WTC11 (cell line): ENCODE measurements around the gene GYS1. TPM values are rescaled to one million over a fixed set of nuclear protein-coding genes. Genes with fewer than 3 reads are reported as not detected.

Experiments
- ATAC-seq: fragments of 200-7000 bp; cut with Tn5 transposase; 2 replicates; pipeline ENCODE4 v1.10.0; 2021; ENCODE audit warnings: mild to moderate bottlenecking, moderate library complexity
- CTCF ChIA-PET: fragments of 300-600 bp; sonication (Branson Sonifier 250); formaldehyde crosslinking; loops from one replicate; lab custom pipeline; 2021; ENCODE audit warnings: antibody characterized with exemption; lab: Charles Lee
- POLR2A ChIA-PET: fragments of 350-600 bp; sonication (Branson Sonifier 250); formaldehyde crosslinking; loops from one replicate; lab custom pipeline; 2021; ENCODE audit warnings: antibody characterized with exemption; lab: Charles Lee
- DNase-seq: peaks from one replicate; pipeline ENCODE4 v3.0.0; 2021; ENCODE audit warnings: low spot score
- H3K27ac Mint-ChIP-seq: 2 replicates; pipeline ENCODE4 v1.8.0; 2021; ENCODE audit warnings: mixed read lengths
- H3K27me3 Mint-ChIP-seq: 2 replicates; pipeline ENCODE4 v1.8.0; 2021; ENCODE audit warnings: low read depth, mild to moderate bottlenecking, moderate library complexity, mixed read lengths
- H3K36me3 Mint-ChIP-seq: 2 replicates; pipeline ENCODE4 v1.8.0; 2021; ENCODE audit warnings: mixed read lengths
- H3K4me1 Mint-ChIP-seq: 2 replicates; pipeline ENCODE4 v1.8.0; 2022; ENCODE audit warnings: mixed read lengths
- H3K4me3 Mint-ChIP-seq: 2 replicates; pipeline ENCODE4 v1.8.0; 2021; ENCODE audit warnings: mild to moderate bottlenecking, moderate library complexity, mixed read lengths
- H3K9me3 Mint-ChIP-seq: 2 replicates; pipeline ENCODE4 v1.8.0; 2021; ENCODE audit warnings: mixed read lengths
- ATF1 ChIP-seq: sonication (generic); formaldehyde crosslinking; IDR thresholded peaks from 2 replicates; pipeline ENCODE4 v1.8.1; 2023; ENCODE audit warnings: mild to moderate bottlenecking, moderate library complexity, missing genetic modification reagents
- CREM ChIP-seq: sonication (generic); formaldehyde crosslinking; IDR thresholded peaks from 2 replicates; pipeline ENCODE4 v1.8.1; 2022; ENCODE audit warnings: mild to moderate bottlenecking, missing genetic modification reagents, moderate library complexity
- ELF4 ChIP-seq: sonication (generic); formaldehyde crosslinking; IDR thresholded peaks from 2 replicates; pipeline ENCODE4 v1.8.1; 2022; ENCODE audit warnings: low read depth, mild to moderate bottlenecking, moderate library complexity, missing genetic modification reagents
- GABPB1 ChIP-seq: sonication (generic); formaldehyde crosslinking; IDR thresholded peaks from 2 replicates; pipeline ENCODE4 v1.8.1; 2023; ENCODE audit warnings: mild to moderate bottlenecking, missing genetic modification reagents
- GRHL2 ChIP-seq: fragments of 250-450 bp; sonication (Bioruptor Pico); IDR thresholded peaks from 2 replicates; pipeline ENCODE4 v1.8.0; 2022; ENCODE audit warnings: mild to moderate bottlenecking, moderate library complexity; ENCODE audit not compliant: insufficient replicate concordance, severe bottlenecking
- NR2C2 ChIP-seq: sonication (generic); formaldehyde crosslinking; IDR thresholded peaks from 2 replicates; pipeline ENCODE4 v1.8.0; 2022; ENCODE audit warnings: mild to moderate bottlenecking, missing genetic modification reagents
- PRDM15 ChIP-seq: sonication (generic); formaldehyde crosslinking; IDR thresholded peaks from 2 replicates; pipeline ENCODE4 v1.8.0; 2022; ENCODE audit warnings: missing genetic modification reagents
- RELA ChIP-seq: sonication (generic); formaldehyde crosslinking; IDR thresholded peaks from 2 replicates; pipeline ENCODE4 v1.8.1; 2022; ENCODE audit warnings: missing genetic modification reagents, mild to moderate bottlenecking, borderline replicate concordance
- SP1 ChIP-seq: sonication (generic); formaldehyde crosslinking; conservative IDR thresholded peaks from 2 replicates; pipeline ENCODE4 v1.8.1; 2022; ENCODE audit warnings: missing genetic modification reagents
- TEAD4 ChIP-seq: sonication (generic); formaldehyde crosslinking; IDR thresholded peaks from 2 replicates; pipeline ENCODE4 v1.8.0; 2022; ENCODE audit warnings: mild to moderate bottlenecking, missing genetic modification reagents
- ZNF317 ChIP-seq: sonication (generic); formaldehyde crosslinking; IDR thresholded peaks from 2 replicates; pipeline ENCODE4 v1.8.1; 2023; ENCODE audit warnings: low read depth, mild to moderate bottlenecking, moderate library complexity, missing genetic modification reagents, borderline replicate concordance
- total RNA-seq: library from RNA; stranded (reverse); gene quantifications from 3 replicates; pipeline ENCODE4 v1.2.3, GENCODE V29; 2021
- TF ChIP-seq, protein P1 (sequence below): sonication (generic); formaldehyde crosslinking; IDR thresholded peaks from 2 replicates; pipeline ENCODE4 v1.8.0; 2023; ENCODE audit warnings: missing genetic modification reagents
- TF ChIP-seq, protein P2 (sequence below): fragments of 200-600 bp; IDR thresholded peaks from 2 replicates; pipeline ENCODE4 v1.8.0; 2022; ENCODE audit warnings: antibody characterized with exemption
- TF ChIP-seq, protein P3 (sequence below): sonication (generic); formaldehyde crosslinking; IDR thresholded peaks from 2 replicates; pipeline ENCODE4 v1.8.1; 2022; ENCODE audit warnings: mild to moderate bottlenecking, moderate library complexity, missing genetic modification reagents
- TF ChIP-seq, protein P4 (sequence below): sonication (generic); formaldehyde crosslinking; IDR thresholded peaks from 2 replicates; pipeline ENCODE4 v1.8.1; 2022; ENCODE audit warnings: missing genetic modification reagents, borderline replicate concordance
- TF ChIP-seq, protein P5 (sequence below): sonication (generic); formaldehyde crosslinking; conservative IDR thresholded peaks from 2 replicates; pipeline ENCODE4 v1.8.1; 2022; ENCODE audit warnings: mild to moderate bottlenecking, missing genetic modification reagents
- TF ChIP-seq, protein P6 (sequence below): sonication (generic); formaldehyde crosslinking; IDR thresholded peaks from 2 replicates; pipeline ENCODE4 v1.8.1; 2023; ENCODE audit warnings: mild to moderate bottlenecking, missing genetic modification reagents
- TF ChIP-seq, protein P7 (sequence below): sonication (generic); formaldehyde crosslinking; IDR thresholded peaks from 2 replicates; pipeline ENCODE4 v1.8.1; 2023; ENCODE audit warnings: mild to moderate bottlenecking, moderate library complexity, missing genetic modification reagents

GYS1 gene
- total RNA-seq, 1 experiment from 2014 or later = 52.0 TPM

DNA sequence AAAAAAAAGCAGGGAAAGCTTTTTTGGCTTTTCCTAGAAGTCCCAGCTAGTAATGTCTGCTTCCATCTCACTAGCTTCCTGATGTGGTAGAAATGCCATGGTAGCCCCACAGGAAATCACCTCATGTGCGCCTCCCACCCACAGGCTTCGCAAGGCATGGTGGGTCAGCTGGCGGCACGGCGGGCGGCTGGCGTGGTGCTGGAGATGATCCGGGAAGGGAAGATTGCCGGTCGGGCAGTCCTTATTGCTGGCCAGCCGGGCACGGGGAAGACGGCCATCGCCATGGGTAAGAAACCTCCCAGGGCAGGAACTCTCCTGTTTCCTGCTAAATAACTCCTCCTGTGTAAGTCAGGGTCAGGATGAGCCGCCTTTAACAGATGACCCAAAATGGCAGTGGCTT lies 11.0 kb upstream of the GYS1 start:
- Mint-ChIP-seq H3K27me3 (no peaks in the 10 kb centered on the region), H3K27ac (no peak overlapping the region), H3K9me3 (no peaks in the 10 kb centered on the region), H3K4me1 (peaks cover 7% of the 10 kb centered on the region), H3K4me3 (no peak overlapping the region), H3K36me3 (peaks cover 30% of the 10 kb centered on the region)
- no peak for DNase-seq
- ChIA-PET CTCF (interaction anchor here (1.0 to 1.5 kb wide), 2 partner anchors 10 to 34 kb away, joined by 5 to 6 read pairs; partner anchors contain the start of gene RUVBL2), POLR2A (no interaction called here)
- TF ChIP-seq, protein P1, sequence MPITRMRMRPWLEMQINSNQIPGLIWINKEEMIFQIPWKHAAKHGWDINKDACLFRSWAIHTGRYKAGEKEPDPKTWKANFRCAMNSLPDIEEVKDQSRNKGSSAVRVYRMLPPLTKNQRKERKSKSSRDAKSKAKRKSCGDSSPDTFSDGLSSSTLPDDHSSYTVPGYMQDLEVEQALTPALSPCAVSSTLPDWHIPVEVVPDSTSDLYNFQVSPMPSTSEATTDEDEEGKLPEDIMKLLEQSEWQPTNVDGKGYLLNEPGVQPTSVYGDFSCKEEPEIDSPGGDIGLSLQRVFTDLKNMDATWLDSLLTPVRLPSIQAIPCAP (CRISPR knock-in tag) = no peak
- TF ChIP-seq ELF4 (CRISPR knock-in tag) = no peak
- ATAC-seq = no peak

- H3K9me3 Mint-ChIP-seq = no peaks in the 10 kb centered on the region
- peaks cover 12% of the 10 kb centered on the region for H3K36me3 Mint-ChIP-seq
- TF ChIP-seq GRHL2 (CRISPR knock-in tag) (no peak), CREM (CRISPR knock-in tag) (no peak), ATF1 (CRISPR knock-in tag) (no peak), TEAD4 (CRISPR knock-in tag) (no peak), ZNF317 (CRISPR knock-in tag) (no peak), SP1 (CRISPR knock-in tag) (peak; percentile 46; the same call in 1 of the 2 replicates), NR2C2 (no peak), GABPB1 (CRISPR knock-in tag) (no peak), PRDM15 (CRISPR knock-in tag) (no peak), RELA (CRISPR knock-in tag) (no peak)
- TF ChIP-seq, protein P2, sequence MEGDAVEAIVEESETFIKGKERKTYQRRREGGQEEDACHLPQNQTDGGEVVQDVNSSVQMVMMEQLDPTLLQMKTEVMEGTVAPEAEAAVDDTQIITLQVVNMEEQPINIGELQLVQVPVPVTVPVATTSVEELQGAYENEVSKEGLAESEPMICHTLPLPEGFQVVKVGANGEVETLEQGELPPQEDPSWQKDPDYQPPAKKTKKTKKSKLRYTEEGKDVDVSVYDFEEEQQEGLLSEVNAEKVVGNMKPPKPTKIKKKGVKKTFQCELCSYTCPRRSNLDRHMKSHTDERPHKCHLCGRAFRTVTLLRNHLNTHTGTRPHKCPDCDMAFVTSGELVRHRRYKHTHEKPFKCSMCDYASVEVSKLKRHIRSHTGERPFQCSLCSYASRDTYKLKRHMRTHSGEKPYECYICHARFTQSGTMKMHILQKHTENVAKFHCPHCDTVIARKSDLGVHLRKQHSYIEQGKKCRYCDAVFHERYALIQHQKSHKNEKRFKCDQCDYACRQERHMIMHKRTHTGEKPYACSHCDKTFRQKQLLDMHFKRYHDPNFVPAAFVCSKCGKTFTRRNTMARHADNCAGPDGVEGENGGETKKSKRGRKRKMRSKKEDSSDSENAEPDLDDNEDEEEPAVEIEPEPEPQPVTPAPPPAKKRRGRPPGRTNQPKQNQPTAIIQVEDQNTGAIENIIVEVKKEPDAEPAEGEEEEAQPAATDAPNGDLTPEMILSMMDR = peak; percentile 48; the same call in 1 of the 2 replicates
- TF ChIP-seq, protein P3, sequence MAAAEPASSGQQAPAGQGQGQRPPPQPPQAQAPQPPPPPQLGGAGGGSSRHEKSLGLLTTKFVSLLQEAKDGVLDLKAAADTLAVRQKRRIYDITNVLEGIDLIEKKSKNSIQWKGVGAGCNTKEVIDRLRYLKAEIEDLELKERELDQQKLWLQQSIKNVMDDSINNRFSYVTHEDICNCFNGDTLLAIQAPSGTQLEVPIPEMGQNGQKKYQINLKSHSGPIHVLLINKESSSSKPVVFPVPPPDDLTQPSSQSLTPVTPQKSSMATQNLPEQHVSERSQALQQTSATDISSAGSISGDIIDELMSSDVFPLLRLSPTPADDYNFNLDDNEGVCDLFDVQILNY = no peak
- TF ChIP-seq, protein P4, sequence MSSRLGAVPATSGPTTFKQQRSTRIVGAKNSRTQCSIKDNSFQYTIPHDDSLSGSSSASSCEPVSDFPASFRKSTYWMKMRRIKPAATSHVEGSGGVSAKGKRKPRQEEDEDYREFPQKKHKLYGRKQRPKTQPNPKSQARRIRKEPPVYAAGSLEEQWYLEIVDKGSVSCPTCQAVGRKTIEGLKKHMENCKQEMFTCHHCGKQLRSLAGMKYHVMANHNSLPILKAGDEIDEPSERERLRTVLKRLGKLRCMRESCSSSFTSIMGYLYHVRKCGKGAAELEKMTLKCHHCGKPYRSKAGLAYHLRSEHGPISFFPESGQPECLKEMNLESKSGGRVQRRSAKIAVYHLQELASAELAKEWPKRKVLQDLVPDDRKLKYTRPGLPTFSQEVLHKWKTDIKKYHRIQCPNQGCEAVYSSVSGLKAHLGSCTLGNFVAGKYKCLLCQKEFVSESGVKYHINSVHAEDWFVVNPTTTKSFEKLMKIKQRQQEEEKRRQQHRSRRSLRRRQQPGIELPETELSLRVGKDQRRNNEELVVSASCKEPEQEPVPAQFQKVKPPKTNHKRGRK (CRISPR knock-in tag) = no peak
- TF ChIP-seq, protein P5, sequence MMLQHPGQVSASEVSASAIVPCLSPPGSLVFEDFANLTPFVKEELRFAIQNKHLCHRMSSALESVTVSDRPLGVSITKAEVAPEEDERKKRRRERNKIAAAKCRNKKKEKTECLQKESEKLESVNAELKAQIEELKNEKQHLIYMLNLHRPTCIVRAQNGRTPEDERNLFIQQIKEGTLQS (CRISPR knock-in tag) = no peak
- TF ChIP-seq, protein P6, sequence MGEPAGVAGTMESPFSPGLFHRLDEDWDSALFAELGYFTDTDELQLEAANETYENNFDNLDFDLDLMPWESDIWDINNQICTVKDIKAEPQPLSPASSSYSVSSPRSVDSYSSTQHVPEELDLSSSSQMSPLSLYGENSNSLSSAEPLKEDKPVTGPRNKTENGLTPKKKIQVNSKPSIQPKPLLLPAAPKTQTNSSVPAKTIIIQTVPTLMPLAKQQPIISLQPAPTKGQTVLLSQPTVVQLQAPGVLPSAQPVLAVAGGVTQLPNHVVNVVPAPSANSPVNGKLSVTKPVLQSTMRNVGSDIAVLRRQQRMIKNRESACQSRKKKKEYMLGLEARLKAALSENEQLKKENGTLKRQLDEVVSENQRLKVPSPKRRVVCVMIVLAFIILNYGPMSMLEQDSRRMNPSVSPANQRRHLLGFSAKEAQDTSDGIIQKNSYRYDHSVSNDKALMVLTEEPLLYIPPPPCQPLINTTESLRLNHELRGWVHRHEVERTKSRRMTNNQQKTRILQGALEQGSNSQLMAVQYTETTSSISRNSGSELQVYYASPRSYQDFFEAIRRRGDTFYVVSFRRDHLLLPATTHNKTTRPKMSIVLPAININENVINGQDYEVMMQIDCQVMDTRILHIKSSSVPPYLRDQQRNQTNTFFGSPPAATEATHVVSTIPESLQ (CRISPR knock-in tag) = no peak
- TF ChIP-seq, protein P7, sequence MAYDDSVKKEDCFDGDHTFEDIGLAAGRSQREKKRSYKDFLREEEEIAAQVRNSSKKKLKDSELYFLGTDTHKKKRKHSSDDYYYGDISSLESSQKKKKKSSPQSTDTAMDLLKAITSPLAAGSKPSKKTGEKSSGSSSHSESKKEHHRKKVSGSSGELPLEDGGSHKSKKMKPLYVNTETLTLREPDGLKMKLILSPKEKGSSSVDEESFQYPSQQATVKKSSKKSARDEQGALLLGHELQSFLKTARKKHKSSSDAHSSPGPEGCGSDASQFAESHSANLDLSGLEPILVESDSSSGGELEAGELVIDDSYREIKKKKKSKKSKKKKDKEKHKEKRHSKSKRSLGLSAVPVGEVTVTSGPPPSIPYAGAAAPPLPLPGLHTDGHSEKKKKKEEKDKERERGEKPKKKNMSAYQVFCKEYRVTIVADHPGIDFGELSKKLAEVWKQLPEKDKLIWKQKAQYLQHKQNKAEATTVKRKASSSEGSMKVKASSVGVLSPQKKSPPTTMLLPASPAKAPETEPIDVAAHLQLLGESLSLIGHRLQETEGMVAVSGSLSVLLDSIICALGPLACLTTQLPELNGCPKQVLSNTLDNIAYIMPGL (CRISPR knock-in tag) = no peak
- CTCF ChIA-PET = interaction anchor here (0.5 to 3.0 kb wide), 68 partner anchors 9 to 1134 kb away, joined by 3 to 78 read pairs (median 6); partner anchors contain the start of genes BAX, CGB2, CGB7 and DHDH
- ATAC-seq = peak; percentile 90
- POLR2A ChIA-PET = interaction anchor here (0.6 to 1.0 kb wide), 2 partner anchors 36 to 73 kb away, joined by 3 read pairs; no protein-coding TSS in a partner anchor
- H3K4me1 Mint-ChIP-seq = peaks cover 14% of the 10 kb centered on the region
- H3K4me3 Mint-ChIP-seq = no peak overlapping the region; the same call in 1 of the 2 replicates
- H3K27me3 Mint-ChIP-seq = no peaks in the 10 kb centered on the region
- peak overlapping the region; percentile 88 for H3K27ac Mint-ChIP-seq
- DNase-seq = peak; percentile 89
These were observed 6.6 kb upstream of the GYS1 start for GRCh38 chr19:48999481-49000325.
